ENCODE results near the gene TAL1.

TAL1 gene

DNA sequence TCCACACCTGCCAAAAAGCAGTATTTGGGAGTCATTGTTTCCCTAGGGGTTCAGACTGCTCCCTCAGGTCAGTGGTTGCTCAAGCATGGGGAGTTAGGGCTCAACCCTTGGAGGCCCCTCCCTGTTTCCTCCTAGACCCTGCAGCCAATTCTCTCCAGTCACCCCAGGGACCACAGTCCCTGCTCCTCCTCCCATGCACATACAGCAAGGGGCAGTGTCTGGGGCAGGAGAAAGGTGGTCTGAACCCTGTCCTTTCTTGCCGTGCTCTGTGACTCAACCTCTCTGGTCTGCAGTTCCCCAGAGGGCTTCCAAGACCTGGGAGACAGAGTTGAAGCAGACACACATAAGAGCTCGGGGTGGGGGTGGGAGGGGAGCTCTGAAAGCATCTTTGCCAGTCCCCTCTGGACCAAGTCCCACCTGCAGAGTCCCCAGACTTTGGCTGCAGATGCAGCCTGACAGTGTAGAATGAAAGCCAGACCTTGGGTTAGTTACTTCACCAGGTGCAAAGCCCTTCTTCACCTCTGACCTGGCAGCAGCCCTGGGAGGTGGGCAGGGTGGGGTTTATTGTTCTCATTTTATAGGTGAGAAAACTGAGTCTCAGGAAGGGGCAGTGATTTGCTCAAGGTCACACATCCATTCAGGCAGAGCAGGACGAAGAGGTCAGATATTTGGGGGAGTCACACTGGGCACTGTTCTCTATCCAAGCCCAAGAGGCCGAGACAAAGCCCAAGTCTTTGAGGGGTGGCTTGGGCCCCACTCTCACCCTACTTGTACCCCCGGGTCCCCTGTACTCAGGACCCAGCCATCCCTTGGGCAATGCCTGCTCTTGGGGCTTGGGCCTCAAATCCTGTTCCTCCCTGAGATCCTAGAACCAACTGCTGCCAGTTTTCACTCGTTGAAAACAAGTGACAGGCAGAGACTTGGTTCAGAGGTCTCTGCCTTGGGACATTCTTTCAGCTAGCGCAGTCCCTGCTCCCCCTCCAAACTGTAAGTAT is 42.9 kb downstream of the TAL1 start:
- no peak for DNase-seq (ENCODE audit: low spot score)

GRCh38 chr1:47187926-47188250 is 44.1 kb downstream of the TAL1 start:
- no peak for DNase-seq (ENCODE audit: low spot score)

DNA sequence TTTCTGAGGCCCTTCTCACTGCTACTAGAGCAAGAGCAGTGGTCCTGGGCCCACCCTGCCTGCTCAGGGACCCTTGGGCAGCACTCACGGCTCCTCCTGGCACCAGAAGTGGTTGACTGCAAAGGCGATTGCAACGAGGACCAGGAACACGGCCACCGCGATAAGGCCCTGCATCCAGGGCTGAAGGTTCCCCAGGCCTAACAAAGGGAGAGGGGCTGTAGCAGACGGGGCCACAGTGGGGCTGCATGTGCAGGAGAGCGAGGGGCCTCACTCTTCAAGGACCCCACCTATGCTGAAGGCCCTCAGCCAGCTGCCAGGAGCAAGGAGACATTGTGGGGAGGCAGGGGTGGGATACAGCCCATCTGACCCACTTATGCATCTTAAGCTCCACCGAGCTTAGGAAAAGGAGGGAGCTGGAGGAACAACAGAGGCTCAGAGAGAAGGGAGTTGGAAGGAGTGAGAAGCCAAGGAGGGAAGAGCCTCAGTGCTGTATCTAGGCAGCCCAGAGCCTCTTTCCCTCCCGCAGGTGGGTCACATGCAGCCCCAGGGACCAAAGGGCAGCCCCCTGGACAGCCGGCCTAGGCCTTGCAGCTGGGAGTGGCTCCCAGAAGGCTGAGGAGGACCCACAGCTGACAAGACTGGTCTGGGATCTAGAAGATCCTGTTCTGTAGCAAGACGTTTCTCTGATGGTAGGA is 44.6 kb downstream of the TAL1 start:
- no peak for DNase-seq (ENCODE audit: low spot score)

DNA sequence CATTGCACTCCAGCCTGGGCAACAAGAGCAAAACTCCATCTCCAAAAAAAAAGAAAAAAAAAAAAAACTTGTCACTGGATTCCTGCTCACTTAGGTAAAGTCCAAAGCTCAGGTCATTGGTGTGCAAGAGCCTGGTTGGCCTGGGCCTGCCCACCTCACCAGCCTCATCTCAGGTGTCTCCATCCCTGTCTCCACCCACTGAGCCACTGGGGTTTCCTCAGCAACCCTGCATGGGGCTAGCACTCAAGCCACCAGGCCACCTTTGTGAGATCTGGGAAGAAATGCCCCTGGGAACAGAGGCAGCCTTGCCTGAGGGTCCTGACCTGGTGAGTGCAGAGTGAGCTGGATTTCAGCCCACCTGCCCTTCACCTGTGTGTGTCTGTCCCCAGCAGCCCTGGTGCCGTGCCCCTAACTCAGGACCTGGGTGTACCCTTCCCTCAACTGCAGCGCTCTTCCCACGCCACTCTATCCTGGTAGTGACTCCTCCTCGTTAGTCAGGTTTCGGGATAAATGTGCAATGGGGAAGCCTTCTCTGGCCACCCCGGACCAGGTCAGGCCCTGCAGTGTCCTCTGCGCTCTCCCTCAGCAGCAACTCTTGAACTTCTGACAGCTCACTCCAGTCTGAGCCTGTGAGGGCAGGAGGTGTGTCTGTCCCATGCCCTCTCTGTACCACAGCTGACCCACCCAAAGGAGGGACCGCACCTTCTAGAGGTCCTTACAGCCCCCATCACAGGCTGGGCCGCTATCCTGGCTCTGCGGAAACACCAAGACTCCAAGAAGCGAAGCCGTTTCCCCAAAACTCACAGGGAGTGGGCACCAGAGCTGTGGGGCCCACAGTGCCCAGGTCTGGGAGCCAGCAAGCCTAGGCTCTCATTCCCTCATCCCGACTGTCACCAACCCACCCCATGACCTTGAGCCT is 45.5 kb downstream of the TAL1 start:
- DNase-seq (ENCODE audit: low spot score): no peak

DNA sequence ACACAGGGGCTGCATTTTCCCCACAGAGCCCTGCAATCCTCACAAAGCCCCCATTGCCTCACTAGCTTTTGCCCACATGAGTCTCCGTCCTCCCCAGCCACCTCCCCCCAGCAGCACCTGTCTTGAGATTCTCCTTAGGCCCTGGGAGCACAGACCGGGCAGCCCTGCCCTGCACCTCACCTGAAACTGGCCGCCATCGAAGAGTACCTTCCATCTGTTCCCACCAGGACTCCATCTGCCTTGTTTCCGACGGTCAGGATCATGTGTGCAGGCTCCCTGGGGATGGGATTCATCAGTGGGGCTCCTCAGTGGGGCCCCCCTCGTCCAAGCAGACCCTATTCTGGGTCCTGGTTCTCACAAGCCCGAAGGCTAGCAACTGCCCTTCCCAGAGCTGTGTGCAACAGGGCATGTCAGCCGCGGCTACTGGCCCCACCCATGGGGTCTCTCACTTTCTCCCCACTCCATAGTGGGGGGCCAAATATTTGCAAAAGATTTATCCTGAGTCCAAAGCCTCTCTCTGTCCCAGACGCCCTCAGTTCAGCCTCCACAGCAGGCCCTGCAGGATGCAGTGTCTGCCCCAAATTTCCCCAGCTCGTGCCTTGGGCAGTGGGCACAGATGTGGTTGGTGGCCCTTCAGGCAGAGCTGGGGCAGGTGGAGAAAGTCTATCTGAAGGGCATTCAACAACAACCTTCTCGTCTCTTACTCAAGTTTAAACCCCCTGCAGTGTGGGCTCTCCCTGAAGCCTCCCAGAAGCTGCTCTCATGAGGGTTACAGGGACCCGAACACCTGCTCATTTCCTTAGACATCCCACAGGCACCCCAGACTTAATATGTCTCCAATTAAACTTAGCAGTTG is 47.0 kb downstream of the TAL1 start:
- DNase-seq (ENCODE audit: low spot score): no peak

- peak; percentile 14 for DNase-seq (ENCODE audit: low spot score)
These were observed 47.8 kb downstream of the TAL1 start for GRCh38 chr1:47184090-47184821.

- DNase-seq (ENCODE audit: low spot score): no peak
These were observed 48.5 kb downstream of the TAL1 start for GRCh38 chr1:47183308-47184089.

DNA sequence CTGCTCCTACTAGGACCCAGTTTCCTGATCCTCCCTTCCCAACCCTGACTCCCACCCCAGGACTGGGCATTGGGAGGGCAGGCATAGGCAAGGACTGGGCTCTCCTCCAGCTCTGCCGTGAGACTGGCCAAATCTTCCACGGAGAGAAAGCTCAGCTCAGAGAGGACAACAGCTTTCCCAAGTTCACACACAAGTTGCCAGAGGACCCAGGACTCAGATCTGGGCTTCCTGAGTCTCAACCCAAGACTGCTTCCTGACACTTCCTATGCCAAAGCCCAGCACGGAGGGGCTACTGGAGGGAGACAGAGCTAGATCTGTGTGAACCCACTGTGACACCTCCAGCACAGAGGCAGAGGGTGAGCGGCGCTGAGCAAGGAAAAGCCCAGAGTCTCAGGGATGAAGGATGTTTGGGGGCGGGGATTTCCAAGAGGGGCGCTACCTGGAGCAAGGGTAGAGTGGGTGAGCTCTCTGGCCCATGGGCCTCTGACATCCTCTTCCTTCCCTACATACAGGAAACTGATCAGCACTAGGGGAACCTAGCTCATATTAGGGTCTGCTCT is 49.3 kb downstream of the TAL1 start:
- no peak for DNase-seq (ENCODE audit: low spot score)

GRCh38 chr1:47181955-47182675 is 49.9 kb downstream of the TAL1 start:
- DNase-seq (ENCODE audit: low spot score): no peak

- no peak for DNase-seq (ENCODE audit: low spot score)
These were observed 50.7 kb downstream of the TAL1 start for GRCh38 chr1:47181095-47181954.

DNA sequence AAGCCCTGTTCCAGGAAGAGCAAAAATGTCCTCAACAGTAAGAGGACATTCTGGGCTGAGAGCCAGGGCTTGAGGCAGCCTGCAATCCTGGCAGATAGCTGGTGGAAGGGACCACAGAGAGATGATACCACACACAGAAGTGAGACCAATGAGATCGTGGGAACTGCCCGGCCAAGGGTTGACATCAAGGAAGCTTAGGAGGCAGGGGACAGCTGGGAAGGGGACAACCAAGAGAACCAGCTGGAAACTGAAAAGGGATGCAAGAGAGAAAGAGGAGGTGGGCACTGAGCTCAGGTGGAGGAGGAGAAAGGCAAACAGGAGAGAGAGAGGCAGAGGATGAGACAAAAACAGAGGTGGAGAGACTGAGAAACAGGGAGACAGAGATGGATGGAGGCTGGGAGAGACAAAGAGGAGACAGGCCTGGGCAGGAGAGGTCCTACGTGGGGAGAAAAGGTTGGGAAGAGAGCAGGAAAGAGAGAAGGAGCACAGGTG is 51.4 kb downstream of the TAL1 start:
- no peak for DNase-seq (ENCODE audit: low spot score)

GRCh38 chr1:47179988-47180563 is 51.9 kb downstream of the TAL1 start:
- no peak for DNase-seq (ENCODE audit: low spot score)

DNA sequence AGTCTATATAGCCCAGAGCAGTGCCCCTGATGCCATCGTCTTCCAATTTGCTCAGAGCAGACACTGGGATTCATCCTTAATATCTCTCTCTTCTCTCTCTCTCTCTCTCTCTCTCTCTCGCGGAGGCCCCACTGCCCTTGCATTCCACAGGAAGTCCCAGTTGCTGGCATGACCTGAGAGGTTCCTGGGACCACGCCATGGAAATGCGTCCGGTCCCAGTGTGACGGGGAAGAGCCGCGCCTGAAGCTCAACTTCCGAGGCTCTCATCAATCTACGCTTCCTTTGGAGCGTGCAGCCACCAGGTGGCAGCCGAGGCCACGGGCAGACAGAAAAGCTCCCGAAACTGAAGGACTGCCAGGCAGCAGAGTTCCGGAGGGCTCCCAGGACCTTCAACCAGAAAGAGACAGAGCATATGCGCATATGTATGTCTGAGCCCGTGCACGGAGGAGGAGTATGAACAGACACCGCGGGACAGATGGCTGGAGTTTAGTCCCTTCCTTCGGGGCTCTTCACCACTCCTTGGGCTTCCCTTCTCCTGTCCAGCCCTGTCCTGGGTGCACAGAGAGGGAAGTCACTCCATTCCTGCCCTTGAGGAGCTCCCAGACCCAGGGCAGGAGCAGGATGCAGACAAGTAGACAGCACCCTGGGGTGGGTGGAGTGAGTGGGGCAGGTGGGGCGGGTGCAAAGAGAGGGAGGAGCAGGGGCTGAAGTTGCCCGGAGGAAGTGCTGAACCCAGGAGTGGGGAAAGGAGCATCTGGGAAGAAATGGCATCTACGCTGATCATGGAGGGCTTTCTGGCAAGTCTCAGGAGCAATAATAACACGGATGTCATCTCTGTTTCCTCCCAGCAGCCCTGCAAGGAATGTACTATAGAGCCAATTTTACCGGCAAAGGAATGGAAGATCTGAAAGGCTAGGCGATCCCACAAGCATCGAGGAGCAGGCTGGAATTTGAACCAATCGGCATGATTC is 52.7 kb downstream of the TAL1 start:
- DNase-seq (ENCODE audit: low spot score): peak; percentile 94

DNA sequence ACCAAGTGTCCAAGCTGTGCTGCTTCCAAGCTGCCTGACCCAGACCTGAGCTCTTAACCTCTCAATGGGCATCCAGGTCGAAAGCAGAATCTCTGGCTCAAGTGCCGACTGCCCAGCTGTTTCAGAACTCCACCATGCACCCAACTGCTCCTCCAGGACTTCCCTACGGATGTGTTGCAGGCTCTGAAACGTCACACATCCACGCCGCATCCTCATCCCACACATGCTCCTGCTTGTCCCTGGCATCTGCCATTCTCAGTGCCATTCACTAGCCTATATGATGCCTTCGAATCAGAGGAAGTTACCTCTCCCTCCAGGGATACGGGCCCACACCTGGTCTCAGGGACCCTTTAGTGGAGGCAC is 53.4 kb downstream of the TAL1 start:
- DNase-seq (ENCODE audit: low spot score): no peak

DNA sequence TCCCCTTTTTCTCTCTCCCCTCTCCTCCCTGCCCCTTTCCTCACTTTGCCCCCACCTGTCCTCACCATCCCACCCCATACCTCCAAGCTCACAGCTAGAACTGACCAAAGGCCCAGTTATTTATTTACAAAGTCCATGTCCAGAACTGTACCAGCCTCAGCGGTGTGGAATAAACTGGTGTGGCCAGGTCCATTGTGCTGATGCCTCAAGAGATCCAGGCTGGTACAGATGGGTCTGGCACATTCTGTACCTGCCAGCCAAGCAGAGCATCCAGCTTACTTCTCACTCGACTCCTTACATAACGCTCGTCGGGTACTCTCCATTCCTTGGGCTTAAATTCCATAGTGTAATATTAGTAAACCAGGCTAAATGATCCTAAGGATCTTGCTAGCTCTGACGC is 54.0 kb downstream of the TAL1 start:
- no peak for DNase-seq (ENCODE audit: low spot score)

Data from AG20443 (cell line).